ENCODE measurements around the gene ANKRD50.

Gene ANKRD50

GRCh38 chr4:124641715-124642381, 70.7 kb downstream of the ANKRD50 start:
- TF ChIP-seq, protein P1, sequence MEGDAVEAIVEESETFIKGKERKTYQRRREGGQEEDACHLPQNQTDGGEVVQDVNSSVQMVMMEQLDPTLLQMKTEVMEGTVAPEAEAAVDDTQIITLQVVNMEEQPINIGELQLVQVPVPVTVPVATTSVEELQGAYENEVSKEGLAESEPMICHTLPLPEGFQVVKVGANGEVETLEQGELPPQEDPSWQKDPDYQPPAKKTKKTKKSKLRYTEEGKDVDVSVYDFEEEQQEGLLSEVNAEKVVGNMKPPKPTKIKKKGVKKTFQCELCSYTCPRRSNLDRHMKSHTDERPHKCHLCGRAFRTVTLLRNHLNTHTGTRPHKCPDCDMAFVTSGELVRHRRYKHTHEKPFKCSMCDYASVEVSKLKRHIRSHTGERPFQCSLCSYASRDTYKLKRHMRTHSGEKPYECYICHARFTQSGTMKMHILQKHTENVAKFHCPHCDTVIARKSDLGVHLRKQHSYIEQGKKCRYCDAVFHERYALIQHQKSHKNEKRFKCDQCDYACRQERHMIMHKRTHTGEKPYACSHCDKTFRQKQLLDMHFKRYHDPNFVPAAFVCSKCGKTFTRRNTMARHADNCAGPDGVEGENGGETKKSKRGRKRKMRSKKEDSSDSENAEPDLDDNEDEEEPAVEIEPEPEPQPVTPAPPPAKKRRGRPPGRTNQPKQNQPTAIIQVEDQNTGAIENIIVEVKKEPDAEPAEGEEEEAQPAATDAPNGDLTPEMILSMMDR (IDR thresholded peaks at IDR 0.05; ENCODE audit: insufficient read depth, low read depth, low read length, missing control alignments): no peak
- no peak overlapping the region for H3K4me3 ChIP-seq (ENCODE audit: low read depth, low read length)
- peak; percentile 42 for DNase-seq (ENCODE audit: low read depth)

GRCh38 chr4:124640022-124640730, 72.4 kb downstream of the ANKRD50 start:
- TF ChIP-seq, protein P1 (IDR thresholded peaks at IDR 0.05; ENCODE audit: insufficient read depth, low read depth, low read length, missing control alignments): no peak
- DNase-seq (ENCODE audit: low read depth): no peak
- H3K4me3 ChIP-seq (ENCODE audit: low read depth, low read length): no peak overlapping the region

- no peak overlapping the region for H3K4me3 ChIP-seq (ENCODE audit: low read depth, low read length)
- no peak for DNase-seq (ENCODE audit: low read depth)
- TF ChIP-seq, protein P1 (IDR thresholded peaks at IDR 0.05; ENCODE audit: insufficient read depth, low read depth, low read length, missing control alignments): no peak
Observed at GRCh38 chr4:124637321-124637720, 75.2 kb downstream of the ANKRD50 start.

GRCh38 chr4:124636788-124637187, 75.7 kb downstream of the ANKRD50 start:
- H3K4me3 ChIP-seq (ENCODE audit: low read depth, low read length): no peak overlapping the region
- TF ChIP-seq, protein P1 (IDR thresholded peaks at IDR 0.05; ENCODE audit: insufficient read depth, low read depth, low read length, missing control alignments): no peak
- no peak for DNase-seq (ENCODE audit: low read depth)

DNA sequence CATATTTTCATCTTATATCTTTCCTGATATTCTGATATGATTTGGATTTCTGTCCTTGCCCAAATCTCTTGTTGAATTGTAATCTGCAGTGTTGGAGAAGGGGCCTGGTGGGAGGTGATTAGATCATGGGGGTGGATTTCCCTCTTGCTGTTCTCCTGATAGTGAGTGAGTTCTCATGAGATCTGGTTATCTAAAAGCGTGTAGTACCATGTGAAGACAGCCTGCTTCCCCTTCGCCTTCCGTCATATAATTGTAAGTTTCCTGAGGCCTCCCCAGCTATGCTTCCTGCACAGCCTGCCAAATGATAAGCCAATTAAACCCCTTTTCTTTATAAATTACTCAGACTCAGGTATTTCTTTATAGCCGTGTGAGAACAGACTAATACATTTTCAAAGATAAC, 77.2 kb downstream of the ANKRD50 start:
- no peak for DNase-seq (ENCODE audit: low read depth)

DNA sequence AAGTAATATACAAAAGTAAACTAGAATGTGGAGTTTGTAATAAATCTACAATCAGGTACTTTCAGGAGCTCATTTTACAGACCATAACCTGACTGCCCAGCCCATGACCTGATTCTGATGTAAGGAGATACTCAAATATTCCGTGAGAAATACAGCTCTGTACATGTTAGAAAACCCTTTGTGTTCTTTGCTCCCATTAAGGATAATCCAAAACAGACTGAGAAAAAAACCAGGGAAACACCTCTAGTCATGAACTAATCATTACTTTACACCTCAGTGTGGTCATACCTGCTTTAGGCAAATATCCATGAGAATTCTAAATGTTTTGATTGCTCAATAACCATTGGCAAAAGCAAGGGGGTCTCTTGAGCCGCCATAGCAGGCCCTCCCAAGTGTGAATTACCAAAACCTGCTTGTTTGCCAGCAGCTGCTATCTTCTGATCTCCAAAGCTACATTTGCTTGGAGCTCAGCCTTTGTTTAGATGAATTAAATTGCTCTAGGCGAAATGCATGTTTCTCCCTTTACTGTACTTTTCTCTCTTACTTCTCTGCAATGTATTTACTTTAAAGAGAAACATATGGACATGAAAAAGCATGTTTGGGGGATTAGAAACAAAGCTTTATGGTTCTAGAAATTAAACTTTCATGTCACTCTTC, 79.1 kb downstream of the ANKRD50 start:
- H3K4me3 ChIP-seq (ENCODE audit: low read depth, low read length): no peak overlapping the region
- TF ChIP-seq, protein P1 (IDR thresholded peaks at IDR 0.05; ENCODE audit: insufficient read depth, low read depth, low read length, missing control alignments): no peak
- no peak for DNase-seq (ENCODE audit: low read depth)

More for the DNA sequence above, 77.2 kb downstream of the ANKRD50 start:
- H3K4me3 ChIP-seq (ENCODE audit: low read depth, low read length): no peak overlapping the region
- TF ChIP-seq, protein P1 (IDR thresholded peaks at IDR 0.05; ENCODE audit: insufficient read depth, low read depth, low read length, missing control alignments): no peak

Measured in GM12865 (cell line).